Muscle of arm (tissue), 12 donors: ENCODE results near the gene FLII. TPM values are rescaled to one million over a fixed set of nuclear protein-coding genes. Genes with fewer than 3 reads are reported as not detected.

Experiments
- DNase-seq: peaks from one replicate; pipeline ENCODE4 v3.0.0-alpha.2; 2013
- polyA plus RNA-seq, 12 donors: library from polyadenylated mRNA; unstranded; fragments of 120-200 nt; gene quantifications; one replicate each; pipeline ENCODE4 v1.2.1, GENCODE V29; 2013; ENCODE audit not compliant: insufficient read length in 12 of 12

The FLII gene
- polyA plus RNA-seq, 12 donors, result 135 to 186 (median 151) TPM; not detected in 1

- no peak for DNase-seq
These were observed 3.6 kb upstream of the FLII start for GRCh38 chr17:18262111-18262510.

GRCh38 chr17:18261659-18262058 is 3.1 kb upstream of the FLII start:
- DNase-seq, result no peak

GRCh38 chr17:18261146-18261515 is 2.6 kb upstream of the FLII start:
- DNase-seq, result no peak

GRCh38 chr17:18260332-18261145 is 2.0 kb upstream of the FLII start, which contains the start of gene MIEF2:
MIEF2 (plus strand) TSS chr17:18260662; CDS start chr17:18262721, 2,059 bp downstream.
- DNase-seq, result peak; percentile 95

GRCh38 chr17:18259621-18260331 is 1.2 kb upstream of the FLII start:
- no peak for DNase-seq

GRCh38 chr17:18257982-18258355 is 569 bp downstream of the FLII start:
- DNase-seq, result peak; percentile 43

- no peak for DNase-seq
These were observed 1.1 kb downstream of the FLII start for GRCh38 chr17:18257268-18257981.

GRCh38 chr17:18256776-18257175 is 1.8 kb downstream of the FLII start:
- no peak for DNase-seq

- no peak for DNase-seq
These were observed 2.2 kb downstream of the FLII start for GRCh38 chr17:18256351-18256750.

GRCh38 chr17:18254888-18255649 is 3.5 kb downstream of the FLII start:
- DNase-seq, result no peak

GRCh38 chr17:18253947-18254821 is 4.4 kb downstream of the FLII start:
- DNase-seq, result no peak

GRCh38 chr17:18253187-18253884 is 5.2 kb downstream of the FLII start:
- no peak for DNase-seq

- DNase-seq, result no peak
These were observed 6.4 kb downstream of the FLII start for GRCh38 chr17:18252160-18252559.

- no peak for DNase-seq
These were observed 7.3 kb downstream of the FLII start for GRCh38 chr17:18251204-18251603.

- no peak for DNase-seq
These were observed 7.8 kb downstream of the FLII start for GRCh38 chr17:18250708-18251107.

GRCh38 chr17:18250259-18250658 is 8.3 kb downstream of the FLII start:
- no peak for DNase-seq

- DNase-seq, result no peak
These were observed 9.7 kb downstream of the FLII start for GRCh38 chr17:18248811-18249210.

- peak; percentile 81 for DNase-seq
These were observed 10.2 kb downstream of the FLII start for GRCh38 chr17:18248300-18248731.

GRCh38 chr17:18247613-18248001 is 10.9 kb downstream of the FLII start:
- DNase-seq, result peak; percentile 47
